Dendritic cell treated with granulocyte-macrophage colony-stimulating factor and Interleukin-4, amounts not matched to agents 40 ng/mL and 50 ng/mL, for 4 days (primary cell): ENCODE results near the gene OR2A2.

ENCODE experiments used
- H3K27ac Mint-ChIP-seq: one replicate; pipeline ENCODE4 v1.8.0; 2022; ENCODE audit warnings: mild to moderate bottlenecking, mixed read lengths
- H3K27me3 Mint-ChIP-seq: one replicate; pipeline ENCODE4 v1.8.0; 2022; ENCODE audit warnings: mild to moderate bottlenecking, mixed read lengths
- H3K36me3 Mint-ChIP-seq: one replicate; pipeline ENCODE4 v1.8.0; 2022; ENCODE audit warnings: low read depth, mixed read lengths
- H3K4me1 Mint-ChIP-seq: one replicate; pipeline ENCODE4 v1.8.0; 2022; ENCODE audit warnings: low read depth, mixed read lengths
- H3K4me3 Mint-ChIP-seq: one replicate; pipeline ENCODE4 v1.8.0; 2022; ENCODE audit warnings: mild to moderate bottlenecking, moderate library complexity, mixed read lengths
- H3K9me3 Mint-ChIP-seq: one replicate; pipeline ENCODE4 v1.8.0; 2022; ENCODE audit warnings: mixed read lengths
- intact Hi-C: fragments of 100-400 bp; cut with micrococcal nuclease; formaldehyde crosslinking; loops from one replicate; pipeline ENCODE4 v1.15.0; 2022

Gene OR2A2

DNA sequence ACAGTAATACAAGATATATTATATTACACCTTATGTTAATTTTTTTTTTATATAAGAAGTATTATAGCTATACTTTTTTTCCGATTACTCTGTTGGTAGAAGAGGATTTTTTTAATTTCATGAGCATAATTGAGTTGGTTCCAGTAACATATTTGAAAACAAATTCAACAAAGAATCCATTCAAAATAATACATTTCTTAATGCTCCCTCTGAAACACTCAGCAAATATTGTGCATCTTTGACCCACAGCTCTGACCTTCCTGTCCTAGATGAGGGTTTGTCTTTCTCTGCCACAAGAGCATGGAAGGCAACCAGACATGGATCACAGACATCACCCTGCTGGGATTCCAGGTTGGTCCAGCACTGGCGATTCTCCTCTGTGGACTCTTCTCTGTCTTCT is at the start of gene OR2A2:
Gene OR2A2, plus strand, starts transcription at position 301 of the 400 bp plus-strand sequence. Its CDS starts 0 bp downstream, at position 301.
- intact Hi-C loops, result no loop called here
- Mint-ChIP-seq H3K36me3 (no peaks in the 10 kb centered on the region), H3K4me3 (no peak within 1 kb of the TSS), H3K27ac (no peak within 1 kb of the TSS), H3K27me3 (no peaks in the 10 kb centered on the region), H3K4me1 (no peaks in the 10 kb centered on the region), H3K9me3 (no peaks in the 10 kb centered on the region)

- Mint-ChIP-seq H3K36me3 (no peaks in the 10 kb centered on the region), H3K27ac (no peak overlapping the region), H3K4me3 (no peak overlapping the region), H3K27me3 (no peaks in the 10 kb centered on the region), H3K4me1 (no peaks in the 10 kb centered on the region), H3K9me3 (no peaks in the 10 kb centered on the region)
- intact Hi-C loops, result no loop called here
Measured at GRCh38 chr7:144063710-144064109, 45.7 kb upstream of the OR2A2 start.

DNA sequence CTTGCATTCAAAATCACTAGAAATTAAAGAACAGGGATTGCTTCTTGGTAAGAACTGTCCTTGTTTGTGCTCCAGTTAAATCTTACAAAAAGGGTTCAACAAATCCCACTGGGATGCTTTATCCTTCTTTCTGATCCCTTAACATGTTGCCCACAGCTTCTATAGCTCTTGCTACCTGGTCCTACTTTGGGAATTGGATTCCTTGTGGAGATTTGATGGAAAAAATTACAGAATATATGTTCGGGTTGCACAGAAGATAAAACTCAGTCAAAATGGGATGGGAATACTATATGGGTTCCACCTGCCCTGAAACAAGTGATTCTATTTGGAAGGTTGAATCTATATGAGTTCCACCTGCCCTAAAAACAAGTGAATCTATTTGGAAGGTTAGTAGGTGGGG is 39.9 kb upstream of the OR2A2 start, which contains the start of gene OR2A25:
Gene OR2A25, plus strand, starts transcription at position 301 of the 400 bp plus-strand sequence. CDS start 4,409 bp downstream, outside the sequence.
- intact Hi-C loops, result no loop called here
- Mint-ChIP-seq H3K27me3 (no peaks in the 10 kb centered on the region), H3K36me3 (no peaks in the 10 kb centered on the region), H3K4me3 (no peak within 1 kb of the TSS), H3K27ac (no peak within 1 kb of the TSS), H3K4me1 (no peaks in the 10 kb centered on the region), H3K9me3 (no peaks in the 10 kb centered on the region)

DNA sequence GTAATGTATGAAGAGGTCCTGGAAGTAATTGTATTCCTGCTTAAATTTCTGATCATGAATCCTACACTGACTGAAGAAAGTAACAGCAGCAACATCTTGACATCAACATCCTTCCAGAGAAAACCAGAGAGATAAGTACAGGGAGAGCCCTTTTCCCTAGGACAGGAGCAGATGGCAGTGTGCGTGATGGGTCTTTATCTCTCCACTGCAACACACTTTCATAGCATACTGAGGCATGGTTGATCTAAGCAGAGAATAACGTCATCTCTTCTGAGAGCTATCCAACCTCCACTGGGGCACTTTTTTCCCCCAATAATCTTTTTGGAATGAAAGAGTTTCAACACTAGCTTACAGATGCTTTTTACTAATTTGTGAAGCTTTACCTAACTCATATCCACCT is 39.4 kb upstream of the OR2A2 start:
- Mint-ChIP-seq H3K4me1 (no peaks in the 10 kb centered on the region), H3K9me3 (no peaks in the 10 kb centered on the region), H3K36me3 (no peaks in the 10 kb centered on the region), H3K4me3 (no peak overlapping the region), H3K27me3 (no peaks in the 10 kb centered on the region), H3K27ac (no peak overlapping the region)
- intact Hi-C loops, result no loop called here

DNA sequence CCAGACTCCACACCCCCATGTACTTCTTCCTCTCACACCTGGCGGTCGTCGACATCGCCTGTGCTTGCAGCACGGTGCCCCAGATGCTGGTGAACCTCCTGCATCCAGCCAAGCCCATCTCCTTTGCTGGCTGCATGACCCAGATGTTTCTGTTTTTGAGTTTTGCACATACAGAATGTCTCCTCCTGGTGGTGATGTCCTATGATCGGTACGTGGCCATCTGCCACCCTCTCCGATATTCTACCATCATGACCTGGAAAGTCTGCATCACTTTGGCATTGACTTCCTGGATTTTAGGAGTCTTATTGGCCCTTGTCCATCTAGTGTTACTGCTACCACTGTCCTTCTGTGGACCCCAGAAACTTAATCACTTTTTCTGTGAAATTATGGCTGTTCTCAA is 35.0 kb upstream of the OR2A2 start:
- Mint-ChIP-seq H3K9me3 (no peaks in the 10 kb centered on the region), H3K27me3 (no peaks in the 10 kb centered on the region), H3K27ac (no peak overlapping the region), H3K4me3 (no peak overlapping the region), H3K36me3 (no peaks in the 10 kb centered on the region), H3K4me1 (no peaks in the 10 kb centered on the region)
- intact Hi-C loops, result no loop called here

- H3K4me3 Mint-ChIP-seq, result no peak within 1 kb of the TSS
- H3K36me3 Mint-ChIP-seq, result no peaks in the 10 kb centered on the region
- no peak within 1 kb of the TSS for H3K27ac Mint-ChIP-seq
- intact Hi-C loops, result no loop called here
- H3K4me1 Mint-ChIP-seq, result no peaks in the 10 kb centered on the region
- H3K27me3 Mint-ChIP-seq, result no peaks in the 10 kb centered on the region
- H3K9me3 Mint-ChIP-seq, result peaks cover 8% of the 10 kb centered on the region
Measured at GRCh38 chr7:144085978-144086377, 23.4 kb upstream of the OR2A2 start, which contains the start of gene OR2A12. TSS of gene OR2A12 (plus strand) at chr7:144086278. CDS start at chr7:144095108, 8,830 bp downstream.

GRCh38 chr7:144086730-144087129 is 22.7 kb upstream of the OR2A2 start:
- Mint-ChIP-seq H3K27ac (no peak overlapping the region), H3K27me3 (no peaks in the 10 kb centered on the region), H3K4me1 (no peaks in the 10 kb centered on the region), H3K36me3 (no peaks in the 10 kb centered on the region), H3K4me3 (no peak overlapping the region), H3K9me3 (peaks cover 8% of the 10 kb centered on the region)
- intact Hi-C loops, result no loop called here

- H3K36me3 Mint-ChIP-seq, result no peaks in the 10 kb centered on the region
- H3K4me3 Mint-ChIP-seq, result no peak overlapping the region
- H3K4me1 Mint-ChIP-seq, result no peaks in the 10 kb centered on the region
- H3K27ac Mint-ChIP-seq, result no peak overlapping the region
- H3K9me3 Mint-ChIP-seq, result peaks cover 8% of the 10 kb centered on the region
- no peaks in the 10 kb centered on the region for H3K27me3 Mint-ChIP-seq
- intact Hi-C loops, result no loop called here
Measured at GRCh38 chr7:144087230-144087629, 22.2 kb upstream of the OR2A2 start.

DNA sequence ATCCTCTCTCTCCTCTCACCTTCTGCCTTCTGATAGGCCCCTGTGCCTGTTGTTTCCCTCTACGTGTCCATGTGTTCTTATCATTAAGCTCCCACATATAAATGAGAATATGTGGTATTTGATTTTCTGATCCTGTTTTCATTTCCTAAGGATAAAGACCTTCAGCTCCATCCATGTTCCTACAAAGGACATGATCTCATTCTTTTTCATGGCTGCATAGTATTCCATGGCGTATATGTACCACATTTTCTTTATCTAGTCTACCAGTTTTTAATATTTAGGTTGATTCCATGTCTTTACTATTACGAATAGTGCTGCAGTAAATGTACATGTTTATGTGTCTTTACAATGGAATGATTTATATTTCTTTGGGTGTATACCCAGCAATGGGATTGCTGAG is 18.7 kb upstream of the OR2A2 start:
- Mint-ChIP-seq H3K4me1 (no peaks in the 10 kb centered on the region), H3K9me3 (peaks cover 8% of the 10 kb centered on the region), H3K36me3 (no peaks in the 10 kb centered on the region), H3K27ac (no peak overlapping the region), H3K4me3 (no peak overlapping the region), H3K27me3 (no peaks in the 10 kb centered on the region)
- intact Hi-C loops, result no loop called here

DNA sequence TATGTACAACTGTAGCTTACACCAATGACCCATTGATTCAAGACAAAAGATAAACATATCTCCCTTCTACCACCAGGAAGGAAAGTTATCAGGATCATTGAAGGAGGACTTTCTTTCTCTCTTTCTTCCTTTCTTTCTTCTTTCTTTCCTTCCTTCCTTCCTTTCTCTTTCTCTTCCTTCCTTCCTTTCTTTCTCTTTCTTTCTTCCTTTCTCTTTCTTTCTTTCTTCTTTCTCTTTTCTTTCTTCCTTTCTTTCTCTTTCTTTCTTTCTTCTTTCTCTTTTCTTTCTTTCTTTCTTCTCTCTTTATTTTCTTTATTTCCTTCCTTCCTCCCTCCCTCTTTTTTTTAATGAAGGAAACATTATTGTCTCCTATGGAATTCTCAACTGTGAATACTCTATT is 10.6 kb upstream of the OR2A2 start:
- Mint-ChIP-seq H3K27ac (no peak overlapping the region), H3K36me3 (no peaks in the 10 kb centered on the region), H3K4me1 (no peaks in the 10 kb centered on the region), H3K4me3 (no peak overlapping the region), H3K9me3 (no peaks in the 10 kb centered on the region), H3K27me3 (peaks cover 2% of the 10 kb centered on the region)
- intact Hi-C loops, result no loop called here

DNA sequence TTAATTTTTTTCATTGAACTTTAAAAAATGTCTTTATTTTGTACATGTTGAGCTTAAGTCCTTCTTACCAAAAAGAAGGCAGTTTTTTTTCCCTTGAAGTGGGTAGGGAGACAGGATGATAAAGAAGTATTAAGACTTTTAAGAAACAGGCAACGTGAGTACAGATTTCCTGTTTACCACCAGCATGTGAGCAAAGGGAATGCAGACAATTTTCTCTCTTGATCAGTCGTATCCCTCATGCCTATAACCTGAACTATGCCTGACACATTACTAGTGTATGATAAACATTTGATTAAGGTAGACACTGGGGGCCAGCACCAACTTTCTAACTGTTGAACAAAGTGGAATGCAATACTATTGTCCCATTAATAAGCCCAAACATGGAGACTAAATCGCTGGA is 8.8 kb upstream of the OR2A2 start:
- Mint-ChIP-seq H3K4me3 (no peak overlapping the region), H3K9me3 (no peaks in the 10 kb centered on the region), H3K4me1 (no peaks in the 10 kb centered on the region), H3K27me3 (peaks cover 2% of the 10 kb centered on the region), H3K27ac (no peak overlapping the region), H3K36me3 (no peaks in the 10 kb centered on the region)
- intact Hi-C loops, result no loop called here

DNA sequence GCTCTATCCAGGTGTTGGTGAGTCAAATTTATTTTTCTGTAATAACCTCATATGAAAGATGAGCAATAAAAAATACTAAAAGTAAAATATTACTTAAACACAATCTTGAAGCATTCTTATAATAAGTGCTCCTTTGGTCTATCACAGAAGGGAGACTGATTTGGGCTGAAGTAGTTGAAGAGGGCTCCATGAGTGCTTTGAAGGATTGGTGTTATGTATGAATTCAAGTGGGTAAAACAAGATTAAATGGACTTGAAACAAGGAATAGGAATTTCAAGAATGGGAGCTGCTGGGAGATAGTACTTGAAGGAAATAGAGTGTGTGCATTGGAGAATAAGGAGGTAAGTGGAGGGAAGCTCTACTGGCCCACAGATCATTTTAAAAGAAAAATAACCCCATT is 7.3 kb upstream of the OR2A2 start:
- no peaks in the 10 kb centered on the region for H3K4me1 Mint-ChIP-seq
- intact Hi-C loops, result no loop called here
- H3K9me3 Mint-ChIP-seq, result no peaks in the 10 kb centered on the region
- H3K27ac Mint-ChIP-seq, result no peak overlapping the region
- peaks cover 2% of the 10 kb centered on the region for H3K27me3 Mint-ChIP-seq
- no peak overlapping the region for H3K4me3 Mint-ChIP-seq
- no peaks in the 10 kb centered on the region for H3K36me3 Mint-ChIP-seq

- no peak overlapping the region for H3K4me3 Mint-ChIP-seq
- intact Hi-C loops, result no loop called here
- H3K9me3 Mint-ChIP-seq, result no peaks in the 10 kb centered on the region
Measured at GRCh38 chr7:144105211-144105610, 4.2 kb upstream of the OR2A2 start.

GRCh38 chr7:144110272-144110671 is 889 bp downstream of the OR2A2 start:
- Mint-ChIP-seq H3K27me3 (no peaks in the 10 kb centered on the region), H3K27ac (no peak overlapping the region), H3K4me3 (no peak overlapping the region), H3K36me3 (no peaks in the 10 kb centered on the region), H3K9me3 (no peaks in the 10 kb centered on the region), H3K4me1 (no peaks in the 10 kb centered on the region)
- intact Hi-C loops, result no loop called here

More at GRCh38 chr7:144105211-144105610, 4.2 kb upstream of the OR2A2 start:
- no peaks in the 10 kb centered on the region for H3K4me1 Mint-ChIP-seq
- H3K27me3 Mint-ChIP-seq, result peaks cover 2% of the 10 kb centered on the region
- H3K36me3 Mint-ChIP-seq, result no peaks in the 10 kb centered on the region
- no peak overlapping the region for H3K27ac Mint-ChIP-seq

- Mint-ChIP-seq H3K4me1 (no peaks in the 10 kb centered on the region), H3K9me3 (no peaks in the 10 kb centered on the region), H3K4me3 (no peak overlapping the region), H3K36me3 (no peaks in the 10 kb centered on the region), H3K27ac (no peak overlapping the region), H3K27me3 (no peaks in the 10 kb centered on the region)
- intact Hi-C loops, result no loop called here
Measured at GRCh38 chr7:144113651-144114050, 4.3 kb downstream of the OR2A2 start.
